SK-N-SH (cell line): ENCODE results near the gene OPA1. TPM values are rescaled to one million over a fixed set of nuclear protein-coding genes. Genes with fewer than 3 reads are reported as not detected.

Source experiments
- CTCF ChIA-PET: fragments of 300-600, 350-600 bp; formaldehyde crosslinking; extraction: SDS; loops from one replicate; lab custom pipeline; 2021; lab: Yijun Ruan, JAX
- POLR2A ChIA-PET: fragments of 350-600 bp; sonication (Branson Sonifier 250); formaldehyde crosslinking; extraction: SDS; loops from one replicate; lab custom pipeline; 2020; ENCODE audit warnings: antibody characterized with exemption, inconsistent platforms; lab: Yijun Ruan, JAX
- DNase-seq: peaks from one replicate; pipeline ENCODE4 v3.0.0; 2012
- H2AFZ ChIP-seq: fragments of 200-600 bp; sonication (generic); 2 replicates; pipeline ENCODE4 v1.8.1; 2016; ENCODE audit warnings: antibody characterized with exemption, mild to moderate bottlenecking, low read depth
- H3F3A ChIP-seq: fragments of 200-600 bp; sonication (generic); replicated peaks from 2 replicates; pipeline ENCODE3; 2016; ENCODE audit warnings: antibody characterized with exemption, mild to moderate bottlenecking; ENCODE audit not compliant: insufficient read depth
- H3K27ac ChIP-seq, 2 experiments: fragments of 200-500 bp in 1 of 2; fragments of 200-600 bp in 1 of 2; sonication (Bioruptor generic) in 1 of 2; sonication (generic), shearing (Covaris generic) in 1 of 2; 2 replicates each; pipeline versions ENCODE4 v1.5.1 to v1.6.1; 2014 to 2016; ENCODE audit warnings: low read depth in 2 of 2, inconsistent platforms in 1 of 2, low read length in 1 of 2, mild to moderate bottlenecking in 1 of 2, mixed read lengths in 1 of 2
- H3K27me3 ChIP-seq: fragments of 200-600 bp; sonication (generic), shearing (Covaris generic); 2 replicates; pipeline ENCODE4 v1.6.1; 2016; ENCODE audit warnings: mixed run types; ENCODE audit not compliant: insufficient read depth
- H3K36me3 ChIP-seq, 2 experiments: fragments of 200-500 bp in 1 of 2; fragments of 200-600 bp in 1 of 2; sonication (Bioruptor generic) in 1 of 2; sonication (generic) in 1 of 2; replicated peaks in 1 of 2; 2 replicates each; pipeline versions ENCODE3 to v1.5.1; 2014 to 2016; ENCODE audit warnings: low read length in 1 of 2, mild to moderate bottlenecking in 1 of 2; ENCODE audit not compliant: insufficient read depth in 2 of 2, control insufficient read depth in 1 of 2
- H3K4me1 ChIP-seq, 2 experiments: fragments of 200-500 bp in 1 of 2; fragments of 200-600 bp in 1 of 2; sonication (Bioruptor generic) in 1 of 2; sonication (generic), shearing (Covaris generic) in 1 of 2; 2 replicates each; pipeline versions ENCODE4 v1.5.1 to v1.6.1; 2014 to 2016; ENCODE audit warnings: low read depth in 1 of 2, low read length in 1 of 2, mixed run types in 1 of 2; ENCODE audit not compliant: insufficient read depth in 2 of 2, control insufficient read depth in 1 of 2
- H3K4me2 ChIP-seq: fragments of 200-600 bp; sonication (generic), shearing (Covaris generic); 2 replicates; pipeline ENCODE4 v1.6.1; 2017; ENCODE audit warnings: mixed run types
- H3K4me3 ChIP-seq, 2 experiments: fragments of 200-500 bp in 1 of 2; fragments of 200-600 bp in 1 of 2; sonication (Bioruptor generic) in 1 of 2; sonication (generic), shearing (Covaris generic) in 1 of 2; 2 replicates each; pipeline versions ENCODE4 v1.5.1 to v1.8.1; 2014 to 2016; ENCODE audit warnings: low read depth in 2 of 2, inconsistent platforms in 1 of 2, low read length in 1 of 2, mild to moderate bottlenecking in 1 of 2, mixed read lengths in 1 of 2, moderate library complexity in 1 of 2
- H3K79me2 ChIP-seq: fragments of 200-600 bp; sonication (generic); 2 replicates; pipeline ENCODE4 v1.8.1; 2017; ENCODE audit warnings: mild to moderate bottlenecking; ENCODE audit not compliant: insufficient read depth
- H3K9ac ChIP-seq: fragments of 200-600 bp; sonication (generic); 2 replicates; pipeline ENCODE4 v1.6.1; 2017; ENCODE audit warnings: mixed run types
- H3K9me2 ChIP-seq: fragments of 200-600 bp; sonication (generic); 2 replicates; pipeline ENCODE4 v1.6.1; 2017; ENCODE audit warnings: mixed run types
- H3K9me3 ChIP-seq: fragments of 200-600 bp; sonication (generic); 2 replicates; pipeline ENCODE4 v1.6.1; 2017; ENCODE audit warnings: mixed run types, mild to moderate bottlenecking, moderate library complexity
- H4K20me1 ChIP-seq: fragments of 200-600 bp; sonication (generic); 2 replicates; pipeline ENCODE4 v1.6.1; 2017; ENCODE audit warnings: mild to moderate bottlenecking, mixed run types; ENCODE audit not compliant: insufficient read depth
- CHD2 ChIP-seq: fragments of 150-350 bp; IDR thresholded peaks from 2 replicates; pipeline ENCODE4 v1.6.1; 2018; ENCODE audit warnings: low read length; ENCODE audit not compliant: partially characterized antibody
- ELF1 ChIP-seq: IDR thresholded peaks from 2 replicates; pipeline ENCODE4 v1.4.0; 2012
- EZH2phosphoT487 ChIP-seq: fragments of 200-600 bp; sonication (generic); IDR thresholded peaks from 2 replicates; pipeline ENCODE4 v1.6.1; 2017; ENCODE audit warnings: low read depth, mixed run types, mild to moderate bottlenecking, antibody characterized with exemption, moderate library complexity, borderline replicate concordance
- FOXM1 ChIP-seq: IDR thresholded peaks from 2 replicates; pipeline ENCODE4 v1.4.0; 2012; ENCODE audit warnings: low read depth, mild to moderate bottlenecking
- GABPA ChIP-seq: IDR thresholded peaks from 2 replicates; pipeline ENCODE4 v1.4.0; 2012; ENCODE audit warnings: low read depth, mild to moderate bottlenecking
- NFIC ChIP-seq: IDR thresholded peaks from 2 replicates; pipeline ENCODE4 v1.4.0; 2012; ENCODE audit warnings: borderline replicate concordance
- NRF1 ChIP-seq: IDR thresholded peaks from 2 replicates; pipeline ENCODE4 v1.6.1; 2012; ENCODE audit warnings: low read depth, mild to moderate bottlenecking, low read length
- PBX3 ChIP-seq: IDR thresholded peaks from 2 replicates; pipeline ENCODE4; 2012
- POLR2AphosphoS5 ChIP-seq: IDR thresholded peaks from 2 replicates; pipeline ENCODE4 v1.6.1; 2012; ENCODE audit warnings: low read depth, low read length
- RAD21 ChIP-seq: IDR thresholded peaks from 2 replicates; pipeline ENCODE4 v1.6.1; 2012; ENCODE audit warnings: mild to moderate bottlenecking, low read length
- RCOR1 ChIP-seq: fragments of 150-350 bp; IDR thresholded peaks from 2 replicates; pipeline ENCODE4 v1.6.1; 2017; ENCODE audit warnings: antibody characterized with exemption, low read length
- RFX5 ChIP-seq: IDR thresholded peaks from 2 replicates; pipeline ENCODE4 v1.6.1; 2012; ENCODE audit warnings: mild to moderate bottlenecking, improper control_type of control experiment, low read length
- RXRA ChIP-seq: IDR thresholded peaks from 2 replicates; pipeline ENCODE4 v1.4.0; 2012; ENCODE audit warnings: low read depth, mild to moderate bottlenecking, borderline replicate concordance
- SIN3A ChIP-seq: IDR thresholded peaks from 2 replicates; pipeline ENCODE4 v1.6.1; 2012; ENCODE audit warnings: low read depth, mild to moderate bottlenecking, low read length, moderate library complexity, borderline replicate concordance
- TAF1 ChIP-seq: IDR thresholded peaks from 2 replicates; pipeline ENCODE4 v1.6.1; 2012; ENCODE audit warnings: low read depth, mild to moderate bottlenecking, low read length, moderate library complexity, borderline replicate concordance
- TCF12 ChIP-seq: IDR thresholded peaks from 2 replicates; pipeline ENCODE4 v1.4.0; 2012
- WGBS: methylation state at CpG from one replicate; pipeline ENCODE4 v1.1.6; 2017; ENCODE audit warnings: low lambda C conversion rate; 5-methylcytosine and 5-hydroxymethylcytosine counted together
- polyA plus RNA-seq, 3 experiments: library from polyadenylated mRNA; depleted of rRNA; stranded (reverse); fragments of >200 nt; gene quantifications; 2 replicates each; pipeline ENCODE4 v1.2.3, GENCODE V29; 2012
- TF ChIP-seq, protein P1 (sequence below): IDR thresholded peaks from 2 replicates; pipeline ENCODE4 v1.4.0; 2012; ENCODE audit warnings: low read depth, borderline replicate concordance
- TF ChIP-seq, protein P2 (sequence below): fragments of 200-600 bp; sonication (generic); IDR thresholded peaks from 2 replicates; pipeline ENCODE4 v1.6.1; 2017; ENCODE audit warnings: antibody characterized with exemption, mild to moderate bottlenecking, moderate library complexity
- TF ChIP-seq, protein P3 (sequence below): fragments of 150-350 bp; IDR thresholded peaks from 2 replicates; pipeline ENCODE4 v1.6.1; 2016; ENCODE audit warnings: mild to moderate bottlenecking, low read depth, low read length
- TF ChIP-seq, protein P4 (sequence below): IDR thresholded peaks from 2 replicates; pipeline ENCODE4 v1.6.1; 2012; ENCODE audit warnings: mild to moderate bottlenecking, low read depth, low read length, moderate library complexity

The OPA1 gene
- polyA plus RNA-seq, 1 of the 3 experiments (the other 2 are of a cell fraction): 11.4 TPM

DNA sequence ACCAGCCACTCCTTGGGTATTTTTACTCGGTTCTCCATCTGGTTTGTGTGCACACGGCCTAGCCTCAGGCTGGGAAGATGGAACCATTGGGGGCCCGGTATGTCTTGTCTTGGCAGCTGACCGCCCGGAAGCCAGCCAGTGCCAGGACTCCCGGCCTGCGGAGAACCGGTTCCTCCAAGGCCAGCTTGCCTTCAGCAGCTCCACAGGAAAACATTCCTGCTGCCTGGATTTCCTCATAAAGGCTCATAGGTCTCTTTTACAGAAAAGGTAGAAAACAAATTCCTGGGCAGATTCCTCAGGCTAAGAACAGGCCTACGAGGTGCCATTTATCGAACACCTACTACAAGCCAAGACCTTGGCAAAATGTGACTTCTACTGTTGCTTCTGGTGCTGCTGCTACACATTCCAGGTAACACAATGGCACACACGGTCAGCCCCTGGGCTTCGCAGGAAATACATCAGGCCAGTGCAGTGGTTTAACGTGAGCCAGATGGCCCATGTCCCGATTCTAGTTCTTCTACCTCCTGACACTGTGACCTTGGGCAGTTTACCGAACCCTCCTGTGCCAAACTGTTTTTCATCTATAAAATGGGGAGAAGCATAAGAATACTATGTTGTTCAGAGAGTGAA is 141.8 kb downstream of the OPA1 start:
- peaks cover 0 to 6% of the 10 kb centered on the region in 2 experiments; a peak in 1 of 4 replicates for H3K4me1 ChIP-seq
- H3K9ac ChIP-seq: no peak overlapping the region
- H3K4me2 ChIP-seq: no peak overlapping the region
- H3K9me3 ChIP-seq: no peaks in the 10 kb centered on the region
- H3K27me3 ChIP-seq: no peaks in the 10 kb centered on the region; the same call in 1 of the 2 replicates
- H3K4me3 ChIP-seq: no peak overlapping the region
- no peaks in the 10 kb centered on the region for H3K79me2 ChIP-seq
- no peaks in the 10 kb centered on the region for H3F3A ChIP-seq
- no peak for TF ChIP-seq EZH2phosphoT487
- TF ChIP-seq, protein P1, sequence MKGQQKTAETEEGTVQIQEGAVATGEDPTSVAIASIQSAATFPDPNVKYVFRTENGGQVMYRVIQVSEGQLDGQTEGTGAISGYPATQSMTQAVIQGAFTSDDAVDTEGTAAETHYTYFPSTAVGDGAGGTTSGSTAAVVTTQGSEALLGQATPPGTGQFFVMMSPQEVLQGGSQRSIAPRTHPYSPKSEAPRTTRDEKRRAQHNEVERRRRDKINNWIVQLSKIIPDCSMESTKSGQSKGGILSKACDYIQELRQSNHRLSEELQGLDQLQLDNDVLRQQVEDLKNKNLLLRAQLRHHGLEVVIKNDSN: no peak
- TF ChIP-seq RAD21: no peak
- TF ChIP-seq NFIC: no peak
- TF ChIP-seq, protein P2, sequence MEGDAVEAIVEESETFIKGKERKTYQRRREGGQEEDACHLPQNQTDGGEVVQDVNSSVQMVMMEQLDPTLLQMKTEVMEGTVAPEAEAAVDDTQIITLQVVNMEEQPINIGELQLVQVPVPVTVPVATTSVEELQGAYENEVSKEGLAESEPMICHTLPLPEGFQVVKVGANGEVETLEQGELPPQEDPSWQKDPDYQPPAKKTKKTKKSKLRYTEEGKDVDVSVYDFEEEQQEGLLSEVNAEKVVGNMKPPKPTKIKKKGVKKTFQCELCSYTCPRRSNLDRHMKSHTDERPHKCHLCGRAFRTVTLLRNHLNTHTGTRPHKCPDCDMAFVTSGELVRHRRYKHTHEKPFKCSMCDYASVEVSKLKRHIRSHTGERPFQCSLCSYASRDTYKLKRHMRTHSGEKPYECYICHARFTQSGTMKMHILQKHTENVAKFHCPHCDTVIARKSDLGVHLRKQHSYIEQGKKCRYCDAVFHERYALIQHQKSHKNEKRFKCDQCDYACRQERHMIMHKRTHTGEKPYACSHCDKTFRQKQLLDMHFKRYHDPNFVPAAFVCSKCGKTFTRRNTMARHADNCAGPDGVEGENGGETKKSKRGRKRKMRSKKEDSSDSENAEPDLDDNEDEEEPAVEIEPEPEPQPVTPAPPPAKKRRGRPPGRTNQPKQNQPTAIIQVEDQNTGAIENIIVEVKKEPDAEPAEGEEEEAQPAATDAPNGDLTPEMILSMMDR: no peak
- no peak for TF ChIP-seq PBX3
- no peak for TF ChIP-seq RFX5
- no peak for TF ChIP-seq CHD2
- no peak for TF ChIP-seq FOXM1
- TF ChIP-seq RXRA: no peak
- TF ChIP-seq SIN3A: no peak
- no peak for TF ChIP-seq ELF1
- TF ChIP-seq TAF1: no peak
- DNase-seq: no peak
- no peaks in the 10 kb centered on the region for H3K9me2 ChIP-seq
- CTCF ChIA-PET: no interaction called here
- no peak overlapping the region for H2AFZ ChIP-seq
- WGBS: 70% methylated on average over 13 of the region's 15 CpGs
- H3K27ac ChIP-seq: no peak overlapping the region
- no peaks in the 10 kb centered on the region for H4K20me1 ChIP-seq
- POLR2A ChIA-PET: no interaction called here
- no peaks in the 10 kb centered on the region for H3K36me3 ChIP-seq

DNA sequence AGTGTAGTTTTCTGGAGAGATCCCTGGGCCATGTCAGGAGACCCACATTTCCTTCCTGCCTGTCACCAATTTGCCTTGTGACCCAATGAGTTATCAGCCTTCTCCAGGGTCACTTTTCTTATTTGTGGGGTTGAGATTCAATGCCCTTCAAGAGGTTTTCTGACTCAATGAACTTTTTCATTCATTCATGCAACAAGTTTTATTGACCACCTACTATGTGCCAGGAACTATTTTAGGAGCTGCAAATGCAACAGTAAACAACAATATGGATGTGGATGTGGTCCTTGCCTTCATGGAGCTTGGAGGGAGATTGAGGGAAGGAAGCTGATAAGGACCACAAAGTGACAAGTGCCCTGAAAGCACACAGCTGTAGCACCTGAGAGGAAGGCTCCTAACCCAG is 142.8 kb downstream of the OPA1 start:
- no peak overlapping the region for H3K9ac ChIP-seq
- H2AFZ ChIP-seq: no peak overlapping the region
- peaks cover 0 to 6% of the 10 kb centered on the region in 2 experiments; a peak in 1 of 4 replicates for H3K4me1 ChIP-seq
- no peaks in the 10 kb centered on the region for H3K79me2 ChIP-seq
- no peaks in the 10 kb centered on the region for H3K36me3 ChIP-seq
- CTCF ChIA-PET: interaction anchor here (1.2 kb wide), 1 partner anchor 9 kb away, joined by 3 read pairs; no protein-coding TSS in a partner anchor
- H3F3A ChIP-seq: no peaks in the 10 kb centered on the region
- no peak overlapping the region for H3K4me3 ChIP-seq
- no peak overlapping the region for H3K4me2 ChIP-seq
- H3K27ac ChIP-seq: no peak overlapping the region
- no peaks in the 10 kb centered on the region for H3K9me3 ChIP-seq
- DNase-seq: no peak
- POLR2A ChIA-PET: no interaction called here
- no peaks in the 10 kb centered on the region; the same call in 1 of the 2 replicates for H3K27me3 ChIP-seq
- H3K9me2 ChIP-seq: no peaks in the 10 kb centered on the region
- H4K20me1 ChIP-seq: no peaks in the 10 kb centered on the region
- TF ChIP-seq POLR2AphosphoS5 (no peak), TCF12 (no peak), RAD21 (no peak), FOXM1 (no peak), RFX5 (no peak), GABPA (no peak), NRF1 (no peak), RCOR1 (no peak)
- TF ChIP-seq, protein P3, sequence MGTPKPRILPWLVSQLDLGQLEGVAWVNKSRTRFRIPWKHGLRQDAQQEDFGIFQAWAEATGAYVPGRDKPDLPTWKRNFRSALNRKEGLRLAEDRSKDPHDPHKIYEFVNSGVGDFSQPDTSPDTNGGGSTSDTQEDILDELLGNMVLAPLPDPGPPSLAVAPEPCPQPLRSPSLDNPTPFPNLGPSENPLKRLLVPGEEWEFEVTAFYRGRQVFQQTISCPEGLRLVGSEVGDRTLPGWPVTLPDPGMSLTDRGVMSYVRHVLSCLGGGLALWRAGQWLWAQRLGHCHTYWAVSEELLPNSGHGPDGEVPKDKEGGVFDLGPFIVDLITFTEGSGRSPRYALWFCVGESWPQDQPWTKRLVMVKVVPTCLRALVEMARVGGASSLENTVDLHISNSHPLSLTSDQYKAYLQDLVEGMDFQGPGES: no peak
- TF ChIP-seq, protein P4, sequence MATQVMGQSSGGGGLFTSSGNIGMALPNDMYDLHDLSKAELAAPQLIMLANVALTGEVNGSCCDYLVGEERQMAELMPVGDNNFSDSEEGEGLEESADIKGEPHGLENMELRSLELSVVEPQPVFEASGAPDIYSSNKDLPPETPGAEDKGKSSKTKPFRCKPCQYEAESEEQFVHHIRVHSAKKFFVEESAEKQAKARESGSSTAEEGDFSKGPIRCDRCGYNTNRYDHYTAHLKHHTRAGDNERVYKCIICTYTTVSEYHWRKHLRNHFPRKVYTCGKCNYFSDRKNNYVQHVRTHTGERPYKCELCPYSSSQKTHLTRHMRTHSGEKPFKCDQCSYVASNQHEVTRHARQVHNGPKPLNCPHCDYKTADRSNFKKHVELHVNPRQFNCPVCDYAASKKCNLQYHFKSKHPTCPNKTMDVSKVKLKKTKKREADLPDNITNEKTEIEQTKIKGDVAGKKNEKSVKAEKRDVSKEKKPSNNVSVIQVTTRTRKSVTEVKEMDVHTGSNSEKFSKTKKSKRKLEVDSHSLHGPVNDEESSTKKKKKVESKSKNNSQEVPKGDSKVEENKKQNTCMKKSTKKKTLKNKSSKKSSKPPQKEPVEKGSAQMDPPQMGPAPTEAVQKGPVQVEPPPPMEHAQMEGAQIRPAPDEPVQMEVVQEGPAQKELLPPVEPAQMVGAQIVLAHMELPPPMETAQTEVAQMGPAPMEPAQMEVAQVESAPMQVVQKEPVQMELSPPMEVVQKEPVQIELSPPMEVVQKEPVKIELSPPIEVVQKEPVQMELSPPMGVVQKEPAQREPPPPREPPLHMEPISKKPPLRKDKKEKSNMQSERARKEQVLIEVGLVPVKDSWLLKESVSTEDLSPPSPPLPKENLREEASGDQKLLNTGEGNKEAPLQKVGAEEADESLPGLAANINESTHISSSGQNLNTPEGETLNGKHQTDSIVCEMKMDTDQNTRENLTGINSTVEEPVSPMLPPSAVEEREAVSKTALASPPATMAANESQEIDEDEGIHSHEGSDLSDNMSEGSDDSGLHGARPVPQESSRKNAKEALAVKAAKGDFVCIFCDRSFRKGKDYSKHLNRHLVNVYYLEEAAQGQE: no peak
